GM19438 (cell line): ENCODE results near the gene LEFTY2.
"Not testable (repeated sequence)": the region's sequence is repeated elsewhere in the genome, so short reads cannot be mapped to it uniquely, and the experiment has no call there.

Source experiments
- ATAC-seq: cut with Tn5 transposase; IDR thresholded peaks from one replicate; pipeline ENCODE4 v1.9.1; 2021; ENCODE audit warnings: low read depth; ENCODE audit not compliant: unreplicated experiment

LEFTY2 gene

GRCh38 chr1:225931270-225932136 lies 9.5 kb downstream of the LEFTY2 start:
- no peak for ATAC-seq

GRCh38 chr1:225930566-225930965 lies 10.5 kb downstream of the LEFTY2 start:
- ATAC-seq = no peak

GRCh38 chr1:225929462-225929861 lies 11.6 kb downstream of the LEFTY2 start:
- ATAC-seq = not testable (repeated sequence)

GRCh38 chr1:225928186-225929175 lies 12.5 kb downstream of the LEFTY2 start:
- no peak for ATAC-seq

GRCh38 chr1:225926551-225927113 lies 14.4 kb downstream of the LEFTY2 start:
- no peak for ATAC-seq

GRCh38 chr1:225923692-225924555 lies 17.1 kb downstream of the LEFTY2 start, which contains the start of gene PYCR2:
Gene PYCR2 (minus strand): TSS chr1:225924250. CDS start chr1:225924110, 140 bp downstream.
- peak; percentile 97 for ATAC-seq

- no peak for ATAC-seq
Observed at GRCh38 chr1:225923381-225923691, 17.7 kb downstream of the LEFTY2 start.

GRCh38 chr1:225921734-225922709 lies 19.0 kb downstream of the LEFTY2 start:
- no peak for ATAC-seq

- ATAC-seq = no peak
Observed at GRCh38 chr1:225919906-225920305, 21.1 kb downstream of the LEFTY2 start.

GRCh38 chr1:225918280-225918679 lies 22.7 kb downstream of the LEFTY2 start:
- ATAC-seq = no peak

GRCh38 chr1:225917536-225917935 lies 23.5 kb downstream of the LEFTY2 start:
- ATAC-seq = no peak

GRCh38 chr1:225917101-225917500 lies 23.9 kb downstream of the LEFTY2 start:
- no peak for ATAC-seq

- ATAC-seq = no peak
Observed at GRCh38 chr1:225915538-225915991, 25.5 kb downstream of the LEFTY2 start.

- no peak for ATAC-seq
Observed at GRCh38 chr1:225914947-225915346, 26.1 kb downstream of the LEFTY2 start.

GRCh38 chr1:225914391-225914790 lies 26.6 kb downstream of the LEFTY2 start:
- ATAC-seq = no peak

- ATAC-seq = no peak
Observed at GRCh38 chr1:225911191-225912130, 29.6 kb downstream of the LEFTY2 start.

GRCh38 chr1:225909477-225909876 lies 31.5 kb downstream of the LEFTY2 start:
- no peak for ATAC-seq

- ATAC-seq = no peak
Observed at GRCh38 chr1:225908773-225909172, 32.2 kb downstream of the LEFTY2 start.
